C4-2B (cell line): Measurements from ENCODE around the gene BIRC3.

Source experiments
- ZFX ChIP-seq: fragments of 450-650 bp; IDR thresholded peaks from 2 replicates; pipeline ENCODE4 v1.6.1; 2017
- TF ChIP-seq, protein P1 (sequence below): fragments of 450-650 bp; conservative IDR thresholded peaks from 2 replicates; pipeline ENCODE4 v1.5.1; 2017; ENCODE audit warnings: mild to moderate bottlenecking

- TF ChIP-seq, protein P1, sequence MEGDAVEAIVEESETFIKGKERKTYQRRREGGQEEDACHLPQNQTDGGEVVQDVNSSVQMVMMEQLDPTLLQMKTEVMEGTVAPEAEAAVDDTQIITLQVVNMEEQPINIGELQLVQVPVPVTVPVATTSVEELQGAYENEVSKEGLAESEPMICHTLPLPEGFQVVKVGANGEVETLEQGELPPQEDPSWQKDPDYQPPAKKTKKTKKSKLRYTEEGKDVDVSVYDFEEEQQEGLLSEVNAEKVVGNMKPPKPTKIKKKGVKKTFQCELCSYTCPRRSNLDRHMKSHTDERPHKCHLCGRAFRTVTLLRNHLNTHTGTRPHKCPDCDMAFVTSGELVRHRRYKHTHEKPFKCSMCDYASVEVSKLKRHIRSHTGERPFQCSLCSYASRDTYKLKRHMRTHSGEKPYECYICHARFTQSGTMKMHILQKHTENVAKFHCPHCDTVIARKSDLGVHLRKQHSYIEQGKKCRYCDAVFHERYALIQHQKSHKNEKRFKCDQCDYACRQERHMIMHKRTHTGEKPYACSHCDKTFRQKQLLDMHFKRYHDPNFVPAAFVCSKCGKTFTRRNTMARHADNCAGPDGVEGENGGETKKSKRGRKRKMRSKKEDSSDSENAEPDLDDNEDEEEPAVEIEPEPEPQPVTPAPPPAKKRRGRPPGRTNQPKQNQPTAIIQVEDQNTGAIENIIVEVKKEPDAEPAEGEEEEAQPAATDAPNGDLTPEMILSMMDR = no peak
- TF ChIP-seq ZFX = no peak
These were observed 28.6 kb downstream of the BIRC3 start for GRCh38 chr11:102345904-102346303.
